ENCODE data around the gene UBE2I. TPM values are rescaled to one million over a fixed set of nuclear protein-coding genes. Genes with fewer than 3 reads are reported as not detected.

UBE2I gene
- total RNA-seq, 1 experiment from 2014 or later, result 290 TPM

GRCh38 chr16:1320097-1320496, 10.7 kb downstream of the UBE2I start:
- TF ChIP-seq CTCF (conservative IDR thresholded peaks at IDR 0.05), result no peak
- no peaks in the 10 kb centered on the region for H3K27me3 ChIP-seq (ENCODE audit: insufficient read depth, low read length)
- Mint-ChIP-seq H3K36me3 (ENCODE audit: insufficient read depth in 1 of 3, low read depth in 3 of 3) (peaks cover 48 to 91% (median 77%) of the 10 kb centered on the region in 3 experiments), H3K4me3 (no peak overlapping the region), H3K9me3 (no peaks in the 10 kb centered on the region), H3K27me3 (ENCODE audit: low read depth) (no peaks in the 10 kb centered on the region), H3K27ac (no peak overlapping the region), H3K4me1 (peaks cover 0 to 4% of the 10 kb centered on the region in 2 experiments; a peak in 1 of 4 replicates)
- H3K27ac ChIP-seq (ENCODE audit: insufficient read length, low read depth, low read length), result no peak overlapping the region
- no peak overlapping the region for H2BK120ac ChIP-seq (ENCODE audit: low read depth, low read length, poor library complexity, severe bottlenecking)
- H3K18ac ChIP-seq (ENCODE audit: insufficient read length, low read depth, low read length), result no peak overlapping the region
- no peak overlapping the region for H4K91ac ChIP-seq (ENCODE audit: insufficient read length, low read depth, low read length)
- H2BK12ac ChIP-seq (ENCODE audit: insufficient read length, low read depth, low read length), result no peak overlapping the region
- H3K4me1 ChIP-seq (ENCODE audit: insufficient read depth, low read length), result no peaks in the 10 kb centered on the region
- H3K14ac ChIP-seq (ENCODE audit: insufficient read depth, low read length), result no peak overlapping the region
- H3K4ac ChIP-seq (ENCODE audit: low read depth, low read length), result no peak overlapping the region
- H2BK20ac ChIP-seq (ENCODE audit: low read depth, low read length, poor library complexity, severe bottlenecking), result no peak overlapping the region
- no peaks in the 10 kb centered on the region for H3K23me2 ChIP-seq (ENCODE audit: insufficient read length, low read depth, low read length, poor library complexity, severe bottlenecking)
- WGBS (ENCODE audit: extremely low coverage, insufficient read length, low lambda C conversion rate), result no CpG with 5 or more reads among the region's 12 CpGs
- no peak overlapping the region for H2AFZ ChIP-seq (ENCODE audit: low read length)
- no peak overlapping the region for H3K4me2 ChIP-seq (ENCODE audit: insufficient read depth, insufficient read length, low read length)
- H3T11ph ChIP-seq (ENCODE audit: low read length), result no peak overlapping the region
- H3K23ac ChIP-seq (ENCODE audit: insufficient read length, low read depth, low read length), result no peak overlapping the region
- no peak overlapping the region for H3K9ac ChIP-seq (ENCODE audit: extremely low read depth, insufficient read length, low read length)
- H4K20me1 ChIP-seq (ENCODE audit: control insufficient read depth, insufficient read depth, insufficient read length), result no peaks in the 10 kb centered on the region
- no peak overlapping the region for H2BK15ac ChIP-seq (ENCODE audit: low read depth, low read length)
- DNase-seq, result no peak
- no peak overlapping the region for H2AK5ac ChIP-seq (ENCODE audit: insufficient read length, low read length)
- H4K5ac ChIP-seq (ENCODE audit: insufficient read length, low read depth, low read length), result no peak overlapping the region
- no peak overlapping the region for H4K8ac ChIP-seq (replicated peaks; ENCODE audit: insufficient read length, low read depth, low read length)
- no peak overlapping the region for H3K56ac ChIP-seq (ENCODE audit: insufficient read length, low read depth, low read length)
- peaks cover 2% of the 10 kb centered on the region; the same call in 1 of the 2 replicates for H3K79me2 ChIP-seq (ENCODE audit: insufficient read depth, low read length)
- no peak overlapping the region for H2BK5ac ChIP-seq (ENCODE audit: insufficient read length, low read length)
- no peaks in the 10 kb centered on the region for H3K79me1 ChIP-seq (ENCODE audit: insufficient read depth, low read depth, low read length, poor library complexity, severe bottlenecking)
- no peaks in the 10 kb centered on the region for H3K9me3 ChIP-seq (ENCODE audit: control insufficient read depth, low read depth, low read length)

All from H9 (cell line).